Measurements from ENCODE around the gene RICTOR. TPM values are rescaled to one million over a fixed set of nuclear protein-coding genes. Genes with fewer than 3 reads are reported as not detected.

RICTOR gene
- total and polyA plus RNA-seq, 11 donors, result 6.8 to 76.3 (median 30.8) TPM

DNA sequence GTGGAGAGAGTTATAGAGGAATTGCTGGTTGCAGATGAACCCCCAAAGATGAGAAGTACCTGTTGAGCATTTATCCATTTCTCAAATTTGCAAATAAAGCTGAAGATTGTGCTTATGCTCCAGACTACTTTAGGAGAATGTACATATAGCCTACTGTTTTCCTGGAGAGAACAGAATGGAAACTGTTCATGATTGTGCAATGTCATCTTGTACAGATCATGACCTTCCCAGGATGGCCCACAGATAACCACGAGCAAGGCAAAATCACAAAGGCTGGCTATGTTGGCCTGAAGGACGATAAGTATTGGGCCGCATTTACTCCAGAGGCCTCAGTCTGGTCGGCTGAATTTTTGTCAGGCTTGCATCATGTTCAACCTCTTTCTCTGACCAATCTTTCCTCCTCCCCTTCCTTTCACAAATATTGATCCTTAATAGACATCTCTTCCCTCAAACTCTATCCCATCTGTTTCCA lies 28.5 kb upstream of the RICTOR start:
- 77 to 83% (median 79%) methylated on average over 4 of the region's 4 CpGs for WGBS, 4 donors
- peaks cover 0 to 4% (median 0%) of the 10 kb centered on the region in 12 donors for H3K4me1 ChIP-seq
- H3K9me3 ChIP-seq, result no peaks in the 10 kb centered on the region
- H3K27ac ChIP-seq, result no peak overlapping the region
- H3K27me3 ChIP-seq, result no peaks in the 10 kb centered on the region
- TF ChIP-seq, protein P1, sequence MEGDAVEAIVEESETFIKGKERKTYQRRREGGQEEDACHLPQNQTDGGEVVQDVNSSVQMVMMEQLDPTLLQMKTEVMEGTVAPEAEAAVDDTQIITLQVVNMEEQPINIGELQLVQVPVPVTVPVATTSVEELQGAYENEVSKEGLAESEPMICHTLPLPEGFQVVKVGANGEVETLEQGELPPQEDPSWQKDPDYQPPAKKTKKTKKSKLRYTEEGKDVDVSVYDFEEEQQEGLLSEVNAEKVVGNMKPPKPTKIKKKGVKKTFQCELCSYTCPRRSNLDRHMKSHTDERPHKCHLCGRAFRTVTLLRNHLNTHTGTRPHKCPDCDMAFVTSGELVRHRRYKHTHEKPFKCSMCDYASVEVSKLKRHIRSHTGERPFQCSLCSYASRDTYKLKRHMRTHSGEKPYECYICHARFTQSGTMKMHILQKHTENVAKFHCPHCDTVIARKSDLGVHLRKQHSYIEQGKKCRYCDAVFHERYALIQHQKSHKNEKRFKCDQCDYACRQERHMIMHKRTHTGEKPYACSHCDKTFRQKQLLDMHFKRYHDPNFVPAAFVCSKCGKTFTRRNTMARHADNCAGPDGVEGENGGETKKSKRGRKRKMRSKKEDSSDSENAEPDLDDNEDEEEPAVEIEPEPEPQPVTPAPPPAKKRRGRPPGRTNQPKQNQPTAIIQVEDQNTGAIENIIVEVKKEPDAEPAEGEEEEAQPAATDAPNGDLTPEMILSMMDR (IDR thresholded peaks at IDR 0.05), result no peak
- TF ChIP-seq POLR2A (IDR thresholded peaks at IDR 0.05), result no peak
- peaks cover 0 to 42% (median 0%) of the 10 kb centered on the region in 9 donors for H3K36me3 ChIP-seq
- intact Hi-C loops (cut with DNase I), result no loop called here
- no peak for DNase-seq
- H3K4me3 ChIP-seq, result no peak overlapping the region
- no peak for ATAC-seq

DNA sequence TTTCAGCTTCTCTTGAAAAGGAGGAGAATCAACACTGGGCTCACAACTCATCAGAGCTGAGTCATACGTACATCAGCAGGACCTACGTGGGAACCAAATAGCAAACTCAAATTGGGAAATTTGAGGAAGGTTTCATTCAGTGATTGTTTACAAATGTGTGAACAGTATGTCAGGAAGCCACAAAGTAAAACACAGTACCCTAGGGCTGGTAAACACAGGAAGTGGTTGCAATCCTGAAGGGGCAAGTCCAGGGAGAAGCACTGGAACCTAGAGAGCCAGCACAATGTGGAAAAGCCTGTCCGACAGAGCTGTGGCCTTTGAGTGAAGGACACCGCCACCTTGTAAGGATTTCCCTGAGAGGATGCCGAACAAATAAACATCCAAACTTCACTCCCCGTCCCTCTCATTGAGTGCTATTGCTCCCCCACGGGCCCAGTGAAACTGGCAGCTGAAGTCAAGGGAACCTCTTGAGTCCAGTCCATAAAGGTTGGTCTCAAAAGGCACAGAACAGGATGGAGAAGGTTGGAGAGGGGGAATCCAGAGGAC lies 26.7 kb upstream of the RICTOR start:
- TF ChIP-seq POLR2A (IDR thresholded peaks at IDR 0.05), result no peak
- TF ChIP-seq, protein P1 (IDR thresholded peaks at IDR 0.05), result no peak
- WGBS, 4 donors, result 78 to 89% (median 87%) methylated on average over 7 of the region's 7 CpGs
- H3K4me3 ChIP-seq, result no peak overlapping the region
- no peak overlapping the region for H3K27ac ChIP-seq
- DNase-seq (no peak), ATAC-seq (no peak)
- H3K9me3 ChIP-seq, result no peaks in the 10 kb centered on the region
- H3K27me3 ChIP-seq, result no peaks in the 10 kb centered on the region
- peaks cover 0 to 4% (median 0%) of the 10 kb centered on the region in 12 donors for H3K4me1 ChIP-seq
- intact Hi-C loops (cut with DNase I), result no loop called here
- peaks cover 0 to 28% (median 0%) of the 10 kb centered on the region in 9 donors for H3K36me3 ChIP-seq

DNA sequence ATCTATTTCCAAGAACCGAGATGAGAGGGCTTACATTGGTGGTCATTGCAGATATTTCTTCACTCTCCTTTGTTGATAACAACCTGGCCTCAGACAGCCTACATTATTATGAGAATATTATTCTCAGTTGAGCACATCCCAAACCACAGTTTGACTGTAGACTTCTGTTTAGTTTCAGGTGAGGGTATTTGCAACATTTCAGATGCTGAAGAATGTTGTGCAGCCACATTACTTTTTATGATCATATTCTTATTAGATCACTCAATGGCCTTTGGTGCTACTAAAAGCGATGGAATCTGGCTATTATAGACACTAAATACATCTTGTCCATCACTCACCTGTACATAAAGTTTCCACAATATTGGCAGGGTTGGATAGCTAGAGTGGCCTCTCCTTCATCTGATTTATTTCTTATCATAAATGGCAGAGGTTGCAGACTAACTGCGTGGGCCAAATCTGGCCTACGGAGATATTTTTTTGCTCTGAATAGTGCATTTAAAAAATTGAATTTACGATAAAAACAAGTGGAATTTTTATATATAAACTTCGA lies 26.2 kb upstream of the RICTOR start:
- no peak overlapping the region for H3K27ac ChIP-seq
- H3K4me1 ChIP-seq, result peaks cover 0 to 4% (median 0%) of the 10 kb centered on the region in 12 donors
- H3K36me3 ChIP-seq, result peaks cover 0 to 22% (median 0%) of the 10 kb centered on the region in 9 donors
- TF ChIP-seq POLR2A (IDR thresholded peaks at IDR 0.05), result no peak
- TF ChIP-seq, protein P1 (IDR thresholded peaks at IDR 0.05), result no peak
- WGBS, 4 donors, result 84 to 86% (median 85%) methylated on average over 6 of the region's 6 CpGs
- H3K9me3 ChIP-seq, result no peaks in the 10 kb centered on the region
- H3K27me3 ChIP-seq, result no peaks in the 10 kb centered on the region
- DNase-seq, result no peak
- no peak overlapping the region for H3K4me3 ChIP-seq
- ATAC-seq, result no peak
- intact Hi-C loops (cut with DNase I), result no loop called here

DNA sequence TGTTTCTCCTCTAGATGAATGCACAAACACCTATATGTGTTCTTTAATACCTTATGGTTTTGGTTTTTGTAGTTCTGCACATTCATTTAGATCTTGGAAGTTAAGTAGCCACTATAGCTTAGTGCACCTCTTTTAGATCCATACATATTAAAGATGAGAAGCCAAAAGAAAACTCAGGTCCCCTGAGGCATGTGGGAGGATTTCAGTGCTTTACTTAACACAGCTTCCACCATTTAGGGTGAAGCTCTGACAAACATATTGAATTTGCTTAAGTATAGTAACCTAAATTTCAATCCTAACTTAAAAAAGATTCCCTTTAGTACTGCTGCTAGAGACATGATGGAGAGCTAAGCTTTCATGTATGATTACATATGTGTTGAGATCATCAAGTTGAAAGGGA lies 25.6 kb upstream of the RICTOR start:
- Histone ChIP-seq H3K27ac (no peak overlapping the region), H3K4me3 (no peak overlapping the region), H3K4me1 (peaks cover 0 to 4% (median 0%) of the 10 kb centered on the region in 12 donors), H3K27me3 (no peaks in the 10 kb centered on the region), H3K36me3 (peaks cover 0 to 18% (median 0%) of the 10 kb centered on the region in 9 donors), H3K9me3 (no peaks in the 10 kb centered on the region)
- no peak for ATAC-seq
- intact Hi-C loops (cut with DNase I), result no loop called here
- TF ChIP-seq POLR2A (IDR thresholded peaks at IDR 0.05), result no peak
- TF ChIP-seq, protein P1 (IDR thresholded peaks at IDR 0.05), result no peak
- DNase-seq, result no peak
